ENCODE results near the gene IGFALS.

The IGFALS gene

DNA sequence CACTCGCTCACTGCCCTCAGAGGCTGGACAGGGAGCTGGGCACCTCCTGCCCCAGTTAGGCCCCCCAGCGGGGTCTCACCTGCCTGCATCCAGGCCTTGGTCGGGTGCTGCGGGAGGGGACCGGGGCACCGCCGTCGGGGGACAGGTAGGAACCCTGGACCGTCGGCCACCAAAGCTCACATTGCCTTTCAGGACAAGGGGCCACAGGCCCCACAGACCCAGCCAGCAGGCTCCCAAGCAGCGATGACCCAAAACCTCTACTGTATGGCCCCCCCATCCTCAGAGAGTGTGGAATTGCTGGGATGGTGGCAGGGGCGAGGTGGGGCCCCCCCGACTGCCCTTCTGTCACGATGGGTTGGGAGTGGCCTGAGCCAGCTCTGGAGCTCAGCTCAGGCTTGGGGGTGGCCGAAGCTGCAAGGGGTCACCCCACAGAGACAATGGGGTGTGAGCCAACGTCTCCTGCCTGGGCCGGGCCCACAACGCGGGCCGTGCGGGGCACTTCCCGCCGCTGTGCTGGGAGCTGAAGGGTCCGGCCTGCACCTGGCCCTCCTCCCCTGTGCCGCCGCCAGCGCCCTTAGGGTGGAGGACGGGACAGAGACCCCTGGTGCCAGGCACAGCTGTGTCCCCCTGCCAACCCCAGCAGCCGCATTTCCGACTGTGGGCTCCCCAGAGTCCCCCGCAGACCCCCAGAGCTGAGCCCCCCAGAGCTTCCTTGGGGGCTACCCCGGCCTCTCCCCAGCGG lies 498 bp downstream of the IGFALS start:
- TF ChIP-seq, protein P1, sequence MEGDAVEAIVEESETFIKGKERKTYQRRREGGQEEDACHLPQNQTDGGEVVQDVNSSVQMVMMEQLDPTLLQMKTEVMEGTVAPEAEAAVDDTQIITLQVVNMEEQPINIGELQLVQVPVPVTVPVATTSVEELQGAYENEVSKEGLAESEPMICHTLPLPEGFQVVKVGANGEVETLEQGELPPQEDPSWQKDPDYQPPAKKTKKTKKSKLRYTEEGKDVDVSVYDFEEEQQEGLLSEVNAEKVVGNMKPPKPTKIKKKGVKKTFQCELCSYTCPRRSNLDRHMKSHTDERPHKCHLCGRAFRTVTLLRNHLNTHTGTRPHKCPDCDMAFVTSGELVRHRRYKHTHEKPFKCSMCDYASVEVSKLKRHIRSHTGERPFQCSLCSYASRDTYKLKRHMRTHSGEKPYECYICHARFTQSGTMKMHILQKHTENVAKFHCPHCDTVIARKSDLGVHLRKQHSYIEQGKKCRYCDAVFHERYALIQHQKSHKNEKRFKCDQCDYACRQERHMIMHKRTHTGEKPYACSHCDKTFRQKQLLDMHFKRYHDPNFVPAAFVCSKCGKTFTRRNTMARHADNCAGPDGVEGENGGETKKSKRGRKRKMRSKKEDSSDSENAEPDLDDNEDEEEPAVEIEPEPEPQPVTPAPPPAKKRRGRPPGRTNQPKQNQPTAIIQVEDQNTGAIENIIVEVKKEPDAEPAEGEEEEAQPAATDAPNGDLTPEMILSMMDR (IDR thresholded peaks at IDR 0.05; ENCODE audit: borderline replicate concordance, insufficient read depth, low read depth, low read length), result no peak
- H3K4me3 ChIP-seq (ENCODE audit: low read depth, low read length), result no peak overlapping the region

DNA sequence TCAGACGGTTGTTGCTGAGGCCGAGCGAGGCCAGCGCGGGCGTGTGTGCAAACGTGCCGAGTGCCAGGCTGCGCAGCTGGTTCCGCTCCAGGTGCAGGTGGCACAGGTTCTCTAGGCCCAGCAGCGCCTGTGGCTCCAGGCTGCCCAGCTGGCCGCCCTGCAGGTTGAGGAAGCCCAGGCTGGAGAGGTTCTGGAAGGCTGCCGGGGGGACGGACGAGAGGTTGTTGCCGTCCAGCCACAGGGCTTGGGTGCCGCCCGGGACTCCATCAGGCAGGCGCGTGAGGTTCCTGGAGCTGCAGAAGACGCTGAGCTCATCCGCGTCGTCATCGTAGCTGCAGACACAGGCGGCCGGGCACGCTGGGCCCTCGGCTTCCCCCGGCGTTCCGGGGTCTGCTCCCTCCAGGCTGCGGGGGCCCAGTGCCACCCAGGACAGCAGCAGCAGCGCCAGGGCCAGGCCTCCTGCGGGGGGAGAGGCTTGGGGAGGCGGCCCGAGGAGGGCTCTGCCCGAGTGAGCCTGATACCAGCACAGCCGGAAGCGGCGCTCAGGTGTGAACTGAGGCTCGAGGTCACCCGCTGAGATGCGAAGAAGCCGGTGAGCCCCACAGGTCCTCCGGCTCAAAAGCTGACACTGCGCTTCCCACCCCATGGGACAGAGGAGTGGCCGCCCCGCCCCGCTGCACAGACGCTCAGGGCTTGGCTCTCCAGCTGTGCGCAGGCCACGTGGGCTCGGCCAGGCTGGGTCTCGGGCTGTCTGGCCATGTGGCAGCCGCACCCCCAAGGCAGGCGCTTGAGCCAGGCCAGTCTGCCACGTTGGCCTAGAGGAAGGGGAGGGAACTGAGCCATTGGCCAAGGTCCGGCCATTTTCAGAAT lies 1.3 kb downstream of the IGFALS start:
- TF ChIP-seq, protein P1 (IDR thresholded peaks at IDR 0.05; ENCODE audit: borderline replicate concordance, insufficient read depth, low read depth, low read length), result no peak
- no peak overlapping the region for H3K4me3 ChIP-seq (ENCODE audit: low read depth, low read length)

DNA sequence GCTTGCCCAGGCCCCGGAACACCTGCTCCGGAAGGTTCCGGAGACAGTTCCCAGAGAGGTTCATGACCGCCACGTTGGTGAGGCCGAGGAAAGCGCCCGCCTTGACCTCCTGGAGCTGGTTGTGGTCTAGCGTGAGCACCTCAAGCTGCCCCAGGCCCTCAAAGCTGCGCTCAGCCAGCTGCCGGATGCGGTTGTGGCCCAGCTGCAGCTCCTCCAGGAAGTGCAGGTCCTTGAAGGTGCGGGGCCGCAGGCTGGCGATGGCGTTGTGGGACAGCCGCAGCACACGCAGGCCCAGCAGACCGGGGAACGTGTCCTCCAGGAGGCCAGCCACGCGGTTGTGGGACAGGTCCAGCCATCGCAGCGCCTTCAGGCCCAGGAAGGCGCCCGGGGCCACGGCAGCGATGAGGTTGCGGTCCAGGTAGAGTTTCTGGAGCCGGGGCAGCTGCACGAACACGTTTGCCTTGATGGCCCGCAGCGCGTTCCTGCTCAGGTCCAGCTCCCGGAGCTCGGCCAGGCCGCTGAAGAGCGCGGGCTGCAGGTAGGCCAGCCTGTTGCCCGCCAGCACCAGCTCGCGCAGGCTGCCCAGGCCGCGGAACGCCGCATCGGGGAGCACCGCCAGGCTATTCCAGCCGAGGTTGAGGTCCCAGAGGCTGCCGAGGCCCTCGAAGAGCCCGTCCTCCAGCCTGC lies 2.1 kb downstream of the IGFALS start:
- TF ChIP-seq, protein P1 (IDR thresholded peaks at IDR 0.05; ENCODE audit: borderline replicate concordance, insufficient read depth, low read depth, low read length), result no peak
- H3K4me3 ChIP-seq (ENCODE audit: low read depth, low read length), result no peak overlapping the region

DNA sequence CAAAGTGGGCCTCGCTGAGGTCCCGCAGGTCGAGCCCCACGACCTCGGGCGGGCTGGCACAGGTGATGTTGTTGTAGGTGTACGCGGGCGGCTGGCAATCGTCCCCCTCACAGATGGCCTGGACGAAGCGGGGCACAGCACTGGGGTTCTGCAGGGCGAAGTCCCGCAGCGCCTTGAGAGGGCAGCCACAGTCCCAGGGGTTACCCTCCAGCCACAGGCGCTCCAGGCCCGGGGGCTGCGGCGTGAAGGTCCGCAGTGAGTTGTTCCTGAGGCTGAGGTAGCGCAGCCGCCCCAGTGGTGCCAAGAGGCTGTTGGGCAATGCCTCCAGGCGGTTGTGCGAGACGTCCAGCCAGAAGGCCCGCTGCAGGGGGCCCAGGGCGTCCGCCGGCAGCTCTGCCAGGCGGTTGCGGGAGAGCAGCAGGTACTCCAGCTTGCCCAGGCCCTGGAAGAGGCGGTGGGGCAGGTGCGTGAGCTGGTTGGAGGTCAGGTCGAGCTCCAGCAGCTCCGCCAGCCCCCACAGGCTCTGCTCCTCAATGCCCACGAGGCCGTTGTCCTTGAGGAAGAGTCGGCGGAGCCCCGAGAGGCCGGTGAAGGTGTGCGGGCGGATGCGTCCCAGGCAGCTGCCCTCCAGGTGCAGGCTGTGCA lies 2.8 kb downstream of the IGFALS start:
- no peak overlapping the region for H3K4me3 ChIP-seq (ENCODE audit: low read depth, low read length)
- TF ChIP-seq, protein P1 (IDR thresholded peaks at IDR 0.05; ENCODE audit: borderline replicate concordance, insufficient read depth, low read depth, low read length), result no peak

DNA sequence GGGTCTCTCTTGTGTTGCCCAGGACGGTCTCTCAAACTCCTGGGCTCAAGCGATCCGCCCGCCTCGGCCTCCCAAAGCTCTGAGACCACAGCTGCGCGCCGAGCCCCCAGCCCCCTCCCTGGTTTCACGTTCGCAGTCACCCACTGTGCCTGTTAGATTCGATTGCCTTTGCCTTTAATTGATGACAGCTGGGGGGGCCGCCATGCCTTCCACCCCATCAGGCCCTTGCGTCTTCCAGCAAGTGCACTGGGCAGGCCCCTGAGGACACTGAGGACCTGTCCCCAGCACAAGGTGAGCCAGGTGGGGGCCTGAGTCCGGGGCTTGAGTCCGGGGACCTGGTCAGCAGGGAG lies 3.3 kb downstream of the IGFALS start:
- no peak overlapping the region for H3K4me3 ChIP-seq (ENCODE audit: low read depth, low read length)
- TF ChIP-seq, protein P1 (IDR thresholded peaks at IDR 0.05; ENCODE audit: borderline replicate concordance, insufficient read depth, low read depth, low read length), result no peak

DNA sequence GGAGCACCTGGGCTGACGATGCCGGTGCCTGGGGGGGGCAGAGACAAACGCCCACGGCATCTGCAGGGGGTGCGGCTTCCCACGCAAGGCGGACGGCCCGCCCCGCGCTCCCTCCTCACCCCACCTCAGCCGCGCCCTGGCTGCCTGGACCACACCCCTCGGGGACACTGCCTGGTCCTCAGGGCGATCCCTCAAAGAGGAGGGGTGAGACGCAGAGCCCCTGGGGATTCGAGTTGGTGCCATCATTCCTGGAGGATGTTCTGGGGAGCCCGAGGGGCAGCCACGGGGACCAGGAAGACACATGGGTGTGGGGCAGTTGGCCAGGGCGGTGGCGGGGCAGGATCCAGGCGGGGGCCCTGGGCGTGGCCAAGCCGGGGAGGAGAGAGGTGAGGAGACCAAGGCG lies 3.9 kb downstream of the IGFALS start:
- no peak overlapping the region for H3K4me3 ChIP-seq (ENCODE audit: low read depth, low read length)
- TF ChIP-seq, protein P1 (IDR thresholded peaks at IDR 0.05; ENCODE audit: borderline replicate concordance, insufficient read depth, low read depth, low read length), result no peak
